Measurements from ENCODE around the gene ANKRD34A.

Gene ANKRD34A

DNA sequence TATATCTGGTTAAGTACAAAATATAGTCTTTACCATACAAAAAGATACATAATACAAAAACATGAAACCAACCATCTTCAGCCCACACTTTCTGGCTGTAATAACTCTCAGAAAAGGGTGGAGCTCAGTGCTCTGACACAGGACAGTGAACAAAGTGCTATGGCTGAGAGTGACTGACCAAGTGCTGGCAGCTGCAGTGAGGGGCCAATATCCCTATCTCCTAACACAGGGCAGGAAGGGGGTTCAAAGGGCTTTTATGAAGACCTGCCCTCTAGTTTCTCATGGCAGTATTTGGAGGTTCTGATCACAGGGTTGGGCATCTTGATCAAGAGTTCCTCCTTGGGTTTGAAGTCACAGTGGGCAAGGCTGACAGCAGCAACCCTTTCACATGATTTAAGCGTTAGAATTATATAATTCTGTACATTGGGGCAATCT, 28.1 kb upstream of the ANKRD34A start:
- peaks cover 35% of the 10 kb centered on the region for H3K36me3 ChIP-seq
- H3K27me3 ChIP-seq (ENCODE audit: insufficient read depth, low read depth, severe bottlenecking): no peaks in the 10 kb centered on the region
- H3K9me3 ChIP-seq (ENCODE audit: severe bottlenecking): no peaks in the 10 kb centered on the region
- no peak overlapping the region for H3K4me3 ChIP-seq (ENCODE audit: low read depth, low read length)
- H3K27ac ChIP-seq: no peak overlapping the region
- TF ChIP-seq, protein P1, sequence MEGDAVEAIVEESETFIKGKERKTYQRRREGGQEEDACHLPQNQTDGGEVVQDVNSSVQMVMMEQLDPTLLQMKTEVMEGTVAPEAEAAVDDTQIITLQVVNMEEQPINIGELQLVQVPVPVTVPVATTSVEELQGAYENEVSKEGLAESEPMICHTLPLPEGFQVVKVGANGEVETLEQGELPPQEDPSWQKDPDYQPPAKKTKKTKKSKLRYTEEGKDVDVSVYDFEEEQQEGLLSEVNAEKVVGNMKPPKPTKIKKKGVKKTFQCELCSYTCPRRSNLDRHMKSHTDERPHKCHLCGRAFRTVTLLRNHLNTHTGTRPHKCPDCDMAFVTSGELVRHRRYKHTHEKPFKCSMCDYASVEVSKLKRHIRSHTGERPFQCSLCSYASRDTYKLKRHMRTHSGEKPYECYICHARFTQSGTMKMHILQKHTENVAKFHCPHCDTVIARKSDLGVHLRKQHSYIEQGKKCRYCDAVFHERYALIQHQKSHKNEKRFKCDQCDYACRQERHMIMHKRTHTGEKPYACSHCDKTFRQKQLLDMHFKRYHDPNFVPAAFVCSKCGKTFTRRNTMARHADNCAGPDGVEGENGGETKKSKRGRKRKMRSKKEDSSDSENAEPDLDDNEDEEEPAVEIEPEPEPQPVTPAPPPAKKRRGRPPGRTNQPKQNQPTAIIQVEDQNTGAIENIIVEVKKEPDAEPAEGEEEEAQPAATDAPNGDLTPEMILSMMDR (IDR thresholded peaks at IDR 0.05; ENCODE audit: low read depth, low read length): no peak
- no peak for DNase-seq

GRCh38 chr1:145991735-145992412, 27.5 kb upstream of the ANKRD34A start:
- no peak overlapping the region for H3K27ac ChIP-seq
- TF ChIP-seq, protein P1 (IDR thresholded peaks at IDR 0.05; ENCODE audit: low read depth, low read length): no peak

GRCh38 chr1:145990249-145990855, 26.0 kb upstream of the ANKRD34A start:
- DNase-seq: no peak
- no peak overlapping the region for H3K27ac ChIP-seq
- H3K36me3 ChIP-seq: peaks cover 32% of the 10 kb centered on the region
- TF ChIP-seq, protein P1 (IDR thresholded peaks at IDR 0.05; ENCODE audit: low read depth, low read length): 0 out of 2 replicates have a peak, but pooled peaks have one; percentile 2
- no peak overlapping the region for H3K4me3 ChIP-seq (ENCODE audit: low read depth, low read length)
- no peaks in the 10 kb centered on the region for H3K27me3 ChIP-seq (ENCODE audit: insufficient read depth, low read depth, severe bottlenecking)
- H3K9me3 ChIP-seq (ENCODE audit: severe bottlenecking): no peaks in the 10 kb centered on the region

More at GRCh38 chr1:145991735-145992412, 27.5 kb upstream of the ANKRD34A start:
- Histone ChIP-seq H3K9me3 (ENCODE audit: severe bottlenecking) (no peaks in the 10 kb centered on the region), H3K4me3 (ENCODE audit: low read depth, low read length) (no peak overlapping the region), H3K27me3 (ENCODE audit: insufficient read depth, low read depth, severe bottlenecking) (no peaks in the 10 kb centered on the region), H3K36me3 (peaks cover 35% of the 10 kb centered on the region)
- no peak for DNase-seq

- no peaks in the 10 kb centered on the region for H3K27me3 ChIP-seq (ENCODE audit: insufficient read depth, low read depth, severe bottlenecking)
- H3K4me3 ChIP-seq (ENCODE audit: low read depth, low read length): no peak overlapping the region
- no peak overlapping the region for H3K27ac ChIP-seq
- peaks cover 18% of the 10 kb centered on the region for H3K36me3 ChIP-seq
- DNase-seq: no peak
- H3K9me3 ChIP-seq (ENCODE audit: severe bottlenecking): no peaks in the 10 kb centered on the region
- TF ChIP-seq, protein P1 (IDR thresholded peaks at IDR 0.05; ENCODE audit: low read depth, low read length): no peak
These were observed 24.4 kb upstream of the ANKRD34A start for GRCh38 chr1:145988773-145989172.

DNA sequence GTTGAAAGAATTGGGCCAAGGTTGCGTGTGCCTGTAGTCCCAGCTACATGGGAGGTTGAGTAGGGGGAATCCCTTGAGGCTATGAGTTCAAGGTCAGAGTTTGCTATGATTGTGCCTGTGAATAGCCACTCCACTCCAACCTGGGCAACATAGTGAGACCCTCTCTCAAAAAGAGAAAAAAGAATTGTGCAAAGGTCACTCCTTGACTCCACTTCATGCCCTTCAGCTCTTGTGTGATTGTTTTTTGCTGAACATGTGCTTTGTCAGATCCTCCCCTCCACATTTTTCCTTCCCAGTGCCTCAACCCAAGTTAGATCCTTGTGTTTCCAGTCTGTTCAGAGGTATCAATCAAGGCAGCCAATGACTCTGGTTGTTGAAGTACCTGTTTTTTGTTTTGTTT, 23.6 kb upstream of the ANKRD34A start:
- no peak for DNase-seq
- no peaks in the 10 kb centered on the region for H3K27me3 ChIP-seq (ENCODE audit: insufficient read depth, low read depth, severe bottlenecking)
- no peak overlapping the region for H3K4me3 ChIP-seq (ENCODE audit: low read depth, low read length)
- peaks cover 9% of the 10 kb centered on the region for H3K36me3 ChIP-seq
- no peaks in the 10 kb centered on the region for H3K9me3 ChIP-seq (ENCODE audit: severe bottlenecking)
- no peak overlapping the region for H3K27ac ChIP-seq
- TF ChIP-seq, protein P1 (IDR thresholded peaks at IDR 0.05; ENCODE audit: low read depth, low read length): no peak
